HepG2 (cell line): Measurements from ENCODE around the gene BACH1. TPM values are rescaled to one million over a fixed set of nuclear protein-coding genes. Genes with fewer than 3 reads are reported as not detected.

Experiments
- ATAC-seq: fragments of 200-7000 bp; cut with Tn5 transposase; 3 replicates; pipeline ENCODE4 v1.9.1; 2020; ENCODE audit warnings: mild to moderate bottlenecking, moderate library complexity
- BruUV-seq: library from RNA; stranded (reverse); fragments of 400-500 nt; replicated peaks from 2 replicates; lab custom pipeline; 2021; lab: Mats Ljungman, UMichigan
- CTCF ChIA-PET: fragments of 300-600 bp; formaldehyde crosslinking; extraction: SDS; loops from one replicate; lab custom pipeline; 2021; ENCODE audit warnings: low total read pairs, inconsistent platforms, low intra/inter-chr PET ratio; lab: Yijun Ruan, JAX
- POLR2A ChIA-PET: fragments of 350-600 bp; sonication (Branson Sonifier 250); formaldehyde crosslinking; loops from one replicate; lab custom pipeline; 2020; ENCODE audit warnings: antibody characterized with exemption, inconsistent platforms; lab: Yijun Ruan, JAX
- DNase-seq: peaks from one replicate; pipeline ENCODE4 v3.0.0-alpha.2; 2015; ENCODE audit warnings: low spot score
- FAIRE-seq: peaks from 3 replicates; lab custom pipeline; 2011; peaks lifted over from hg19 to GRCh38; lab: Jason Lieb, UNC
- H2AFZ ChIP-seq: one replicate; pipeline ENCODE4 v1.6.1; 2011; ENCODE audit warnings: low read length, inconsistent platforms
- H3K27ac ChIP-seq: fragments of 300-600 bp; 3 replicates; pipeline ENCODE4 v1.8.0; 2011; ENCODE audit warnings: mixed run types, mild to moderate bottlenecking, mixed read lengths, low read length, inconsistent platforms; ENCODE audit not compliant: insufficient read depth; ENCODE audit errors: extremely low read length
- H3K27me3 ChIP-seq, 2 experiments: fragments of 200-600 bp in 1 of 2; 2 replicates in 1 of 2; 3 replicates in 1 of 2; pipeline versions ENCODE4 v1.6.0 to v1.8.0; 2011; ENCODE audit warnings: low read length in 2 of 2, mild to moderate bottlenecking in 2 of 2, moderate library complexity in 2 of 2, inconsistent platforms in 1 of 2; ENCODE audit not compliant: insufficient read depth in 2 of 2, control insufficient read depth in 1 of 2
- H3K36me3 ChIP-seq, 2 experiments: fragments of 200-600 bp in 1 of 2; replicated peaks in 1 of 2; 2 replicates in 1 of 2; 3 replicates in 1 of 2; pipeline versions ENCODE4 v1.5.1 to v1.8.0; 2011; ENCODE audit warnings: low read length in 2 of 2, inconsistent platforms in 1 of 2; ENCODE audit not compliant: insufficient read depth in 2 of 2, control insufficient read depth in 1 of 2
- H3K4me1 ChIP-seq: 2 replicates; pipeline ENCODE4 v1.5.1; 2012; ENCODE audit warnings: low read length, inconsistent platforms; ENCODE audit not compliant: insufficient read depth
- H3K4me2 ChIP-seq: 2 replicates; pipeline ENCODE4 v1.6.0; 2011; ENCODE audit warnings: low read depth, low read length, inconsistent platforms
- H3K4me3 ChIP-seq, 3 experiments: fragments of 200-600 bp in 1 of 3; sonication (generic), shearing (Covaris generic) in 1 of 3; replicated peaks in 1 of 3; 2 replicates each; pipeline ENCODE4 v1.5.1; 2011 to 2016; ENCODE audit warnings: low read length in 3 of 3, inconsistent platforms in 2 of 3, low read depth in 2 of 3, mild to moderate bottlenecking in 2 of 3, control low read depth in 1 of 3, mixed read lengths in 1 of 3; ENCODE audit not compliant: insufficient read depth in 1 of 3
- H3K79me2 ChIP-seq: one replicate; pipeline ENCODE4 v1.6.1; 2011; ENCODE audit warnings: low read length, inconsistent platforms; ENCODE audit not compliant: insufficient read depth
- H3K9ac ChIP-seq: 2 replicates; pipeline ENCODE4 v1.6.0; 2011; ENCODE audit warnings: mild to moderate bottlenecking, low read depth, low read length, inconsistent platforms; ENCODE audit not compliant: insufficient read depth
- H3K9me3 ChIP-seq: 2 replicates; pipeline ENCODE4 v1.5.1; 2012; ENCODE audit warnings: mild to moderate bottlenecking, low read length
- H4K20me1 ChIP-seq: 2 replicates; pipeline ENCODE4 v1.6.0; 2011; ENCODE audit warnings: inconsistent platforms, mild to moderate bottlenecking, low read length, moderate library complexity; ENCODE audit not compliant: insufficient read depth
- DMAP1 ChIP-seq: IDR thresholded peaks from 2 replicates; pipeline ENCODE4 v1.6.1; 2016
- EP300 ChIP-seq, 3 experiments: sonication (generic) in 1 of 3; formaldehyde crosslinking in 1 of 3; IDR thresholded peaks; 2 replicates each; pipeline versions ENCODE4 v1.5.1 to v1.6.1; 2011 to 2020; ENCODE audit warnings: low read depth in 2 of 3, low read length in 2 of 3, borderline replicate concordance in 1 of 3, improper control_type of control experiment in 1 of 3, mild to moderate bottlenecking in 1 of 3, missing genetic modification reagents in 1 of 3, moderate library complexity in 1 of 3
- HOXA3 ChIP-seq: sonication (generic); formaldehyde crosslinking; IDR thresholded peaks from 2 replicates; pipeline ENCODE4 v1.5.0; 2020; ENCODE audit warnings: missing genetic modification reagents
- MIER3 ChIP-seq: IDR thresholded peaks from 2 replicates; pipeline ENCODE4 v1.6.1; 2016; ENCODE audit warnings: missing compliant biosample characterization, borderline replicate concordance
- SMC3 ChIP-seq: IDR thresholded peaks from 2 replicates; pipeline ENCODE4 v1.6.1; 2011; ENCODE audit warnings: low read length, improper control_type of control experiment
- SOX5 ChIP-seq: IDR thresholded peaks from 2 replicates; pipeline ENCODE4 v1.6.1; 2016; ENCODE audit warnings: borderline replicate concordance
- TCF7 ChIP-seq: sonication (generic); IDR thresholded peaks from 2 replicates; pipeline ENCODE4 v1.6.1; 2016; ENCODE audit warnings: antibody characterized with exemption, low read depth
- TEAD2 ChIP-seq: sonication (generic); formaldehyde crosslinking; IDR thresholded peaks from 2 replicates; pipeline ENCODE4 v1.9.0; 2021; ENCODE audit warnings: missing genetic modification reagents
- ZNF224 ChIP-seq: sonication (generic); formaldehyde crosslinking; IDR thresholded peaks from 2 replicates; pipeline ENCODE4 v1.5.0; 2020; ENCODE audit warnings: mild to moderate bottlenecking, missing genetic modification reagents
- ZNF354B ChIP-seq: sonication (generic); formaldehyde crosslinking; IDR thresholded peaks from 2 replicates; pipeline ENCODE4 v1.8.0; 2022; ENCODE audit warnings: mild to moderate bottlenecking, missing genetic modification reagents
- ZNF607 ChIP-seq: sonication (generic); formaldehyde crosslinking; IDR thresholded peaks from 2 replicates; pipeline ENCODE4 v1.5.1; 2020; ENCODE audit warnings: missing genetic modification reagents, mild to moderate bottlenecking, borderline replicate concordance
- ZNF670 ChIP-seq: sonication (generic); formaldehyde crosslinking; IDR thresholded peaks from 2 replicates; pipeline ENCODE4 v1.8.0; 2022; ENCODE audit warnings: mild to moderate bottlenecking, missing genetic modification reagents, borderline replicate concordance
- whole genome bisulfite sequencing: methylation state at CpG from one replicate; pipeline ENCODE4 v1.1.6; 2017; ENCODE audit warnings: low lambda C conversion rate; 5-methylcytosine and 5-hydroxymethylcytosine counted together
- in situ Hi-C: cut with HindIII; loops from 2 replicates; pipeline ENCODE4 v1.10.0; 2017; ENCODE audit warnings: low pct_unique_long_range_greater_than_20kb; ENCODE audit not compliant: extremely low pct_ligation_motif_present
- intact Hi-C: fragments of 100-400 bp; cut with micrococcal nuclease; formaldehyde crosslinking; loops from one replicate; pipeline ENCODE4 v1.10.0; 2022; ENCODE audit not compliant: unreplicated experiment
- polyA plus RNA-seq, 8 experiments: library from polyadenylated mRNA; depleted of rRNA in 3 of 8; stranded (reverse) in 7 of 8; unstranded in 1 of 8; fragments of >200 nt; fragmentation: Illumina TruSeq in 4 of 8; extraction: Trizol in 4 of 8; gene quantifications; 2 replicates each; pipeline versions ENCODE4 v1.2.1 to v1.2.3, GENCODE V29; 2011 to 2016; ENCODE audit warnings: low read depth in 4 of 8, missing spikeins in 1 of 8, mixed read lengths in 1 of 8; ENCODE audit not compliant: insufficient read depth in 1 of 8
- total RNA-seq, 5 experiments: library from RNA; depleted of rRNA; stranded (reverse); fragments of >200 nt; fragmentation: Illumina TruSeq; extraction: Trizol; gene quantifications; 2 replicates each; pipeline ENCODE4 v1.2.3, GENCODE V29; 2016; ENCODE audit warnings: low read depth in 1 of 5
- TF ChIP-seq, protein P1 (sequence below): sonication (generic); formaldehyde crosslinking; IDR thresholded peaks from 2 replicates; pipeline ENCODE4 v1.4.0; 2020; ENCODE audit warnings: missing genetic modification reagents
- TF ChIP-seq, protein P2 (sequence below): sonication (generic); formaldehyde crosslinking; IDR thresholded peaks from 2 replicates; pipeline ENCODE4 v1.4.0; 2020; ENCODE audit warnings: mild to moderate bottlenecking, missing genetic modification reagents
- TF ChIP-seq, protein P3 (sequence below): sonication (generic); formaldehyde crosslinking; IDR thresholded peaks from 2 replicates; pipeline ENCODE4 v1.9.0; 2022; ENCODE audit warnings: missing genetic modification reagents, mild to moderate bottlenecking, borderline replicate concordance

Gene BACH1
- total and polyA plus RNA-seq, 2 of the 13 experiments (the other 11 are each of a cell fraction or from before 2014, with no cell fraction given): 16.5 to 51.7 TPM

DNA sequence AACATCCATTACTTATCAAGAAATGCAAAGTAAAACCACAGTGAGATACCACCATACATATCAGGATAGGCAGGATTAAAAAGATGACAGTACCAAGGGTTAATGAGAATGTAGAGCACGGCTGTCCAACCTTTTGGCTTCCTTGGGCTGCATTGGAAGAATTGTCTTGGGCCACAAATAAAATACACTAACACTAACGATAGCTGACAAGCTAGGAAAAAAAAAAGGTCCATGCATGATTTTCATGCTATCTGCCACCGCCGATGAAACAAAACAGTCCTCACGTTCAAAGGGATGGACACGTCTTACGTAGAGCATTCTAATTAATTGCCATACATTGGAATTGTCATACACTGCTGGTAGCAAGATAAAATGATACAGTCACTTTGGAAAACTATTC lies 14.3 kb downstream of the BACH1 start:
- no TSS peak for BruUV-seq
- POLR2A ChIA-PET: no interaction called here
- H3K4me2 ChIP-seq: no peak overlapping the region
- TF ChIP-seq TEAD2 (CRISPR knock-in tag) (no peak), ZNF354B (no peak), HOXA3 (CRISPR knock-in tag) (no peak), SMC3 (no peak), SOX5 (CRISPR knock-in tag) (no peak), ZNF224 (CRISPR knock-in tag) (no peak), TCF7 (no peak), ZNF607 (CRISPR knock-in tag) (no peak), DMAP1 (no peak), MIER3 (CRISPR knock-in tag) (no peak), ZNF670 (CRISPR knock-in tag) (no peak), EP300 (IDR thresholded peaks at IDR 0.05; ENCODE audit: low read depth in 2 of 2, low read length in 2 of 2) (no peak), EP300 (CRISPR knock-in tag; IDR thresholded peaks at IDR 0.05; ENCODE audit: borderline replicate concordance) (no peak)
- TF ChIP-seq, protein P1, sequence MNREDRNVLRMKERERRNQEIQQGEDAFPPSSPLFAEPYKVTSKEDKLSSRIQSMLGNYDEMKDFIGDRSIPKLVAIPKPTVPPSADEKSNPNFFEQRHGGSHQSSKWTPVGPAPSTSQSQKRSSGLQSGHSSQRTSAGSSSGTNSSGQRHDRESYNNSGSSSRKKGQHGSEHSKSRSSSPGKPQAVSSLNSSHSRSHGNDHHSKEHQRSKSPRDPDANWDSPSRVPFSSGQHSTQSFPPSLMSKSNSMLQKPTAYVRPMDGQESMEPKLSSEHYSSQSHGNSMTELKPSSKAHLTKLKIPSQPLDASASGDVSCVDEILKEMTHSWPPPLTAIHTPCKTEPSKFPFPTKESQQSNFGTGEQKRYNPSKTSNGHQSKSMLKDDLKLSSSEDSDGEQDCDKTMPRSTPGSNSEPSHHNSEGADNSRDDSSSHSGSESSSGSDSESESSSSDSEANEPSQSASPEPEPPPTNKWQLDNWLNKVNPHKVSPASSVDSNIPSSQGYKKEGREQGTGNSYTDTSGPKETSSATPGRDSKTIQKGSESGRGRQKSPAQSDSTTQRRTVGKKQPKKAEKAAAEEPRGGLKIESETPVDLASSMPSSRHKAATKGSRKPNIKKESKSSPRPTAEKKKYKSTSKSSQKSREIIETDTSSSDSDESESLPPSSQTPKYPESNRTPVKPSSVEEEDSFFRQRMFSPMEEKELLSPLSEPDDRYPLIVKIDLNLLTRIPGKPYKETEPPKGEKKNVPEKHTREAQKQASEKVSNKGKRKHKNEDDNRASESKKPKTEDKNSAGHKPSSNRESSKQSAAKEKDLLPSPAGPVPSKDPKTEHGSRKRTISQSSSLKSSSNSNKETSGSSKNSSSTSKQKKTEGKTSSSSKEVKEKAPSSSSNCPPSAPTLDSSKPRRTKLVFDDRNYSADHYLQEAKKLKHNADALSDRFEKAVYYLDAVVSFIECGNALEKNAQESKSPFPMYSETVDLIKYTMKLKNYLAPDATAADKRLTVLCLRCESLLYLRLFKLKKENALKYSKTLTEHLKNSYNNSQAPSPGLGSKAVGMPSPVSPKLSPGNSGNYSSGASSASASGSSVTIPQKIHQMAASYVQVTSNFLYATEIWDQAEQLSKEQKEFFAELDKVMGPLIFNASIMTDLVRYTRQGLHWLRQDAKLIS: no peak
- TF ChIP-seq, protein P2, sequence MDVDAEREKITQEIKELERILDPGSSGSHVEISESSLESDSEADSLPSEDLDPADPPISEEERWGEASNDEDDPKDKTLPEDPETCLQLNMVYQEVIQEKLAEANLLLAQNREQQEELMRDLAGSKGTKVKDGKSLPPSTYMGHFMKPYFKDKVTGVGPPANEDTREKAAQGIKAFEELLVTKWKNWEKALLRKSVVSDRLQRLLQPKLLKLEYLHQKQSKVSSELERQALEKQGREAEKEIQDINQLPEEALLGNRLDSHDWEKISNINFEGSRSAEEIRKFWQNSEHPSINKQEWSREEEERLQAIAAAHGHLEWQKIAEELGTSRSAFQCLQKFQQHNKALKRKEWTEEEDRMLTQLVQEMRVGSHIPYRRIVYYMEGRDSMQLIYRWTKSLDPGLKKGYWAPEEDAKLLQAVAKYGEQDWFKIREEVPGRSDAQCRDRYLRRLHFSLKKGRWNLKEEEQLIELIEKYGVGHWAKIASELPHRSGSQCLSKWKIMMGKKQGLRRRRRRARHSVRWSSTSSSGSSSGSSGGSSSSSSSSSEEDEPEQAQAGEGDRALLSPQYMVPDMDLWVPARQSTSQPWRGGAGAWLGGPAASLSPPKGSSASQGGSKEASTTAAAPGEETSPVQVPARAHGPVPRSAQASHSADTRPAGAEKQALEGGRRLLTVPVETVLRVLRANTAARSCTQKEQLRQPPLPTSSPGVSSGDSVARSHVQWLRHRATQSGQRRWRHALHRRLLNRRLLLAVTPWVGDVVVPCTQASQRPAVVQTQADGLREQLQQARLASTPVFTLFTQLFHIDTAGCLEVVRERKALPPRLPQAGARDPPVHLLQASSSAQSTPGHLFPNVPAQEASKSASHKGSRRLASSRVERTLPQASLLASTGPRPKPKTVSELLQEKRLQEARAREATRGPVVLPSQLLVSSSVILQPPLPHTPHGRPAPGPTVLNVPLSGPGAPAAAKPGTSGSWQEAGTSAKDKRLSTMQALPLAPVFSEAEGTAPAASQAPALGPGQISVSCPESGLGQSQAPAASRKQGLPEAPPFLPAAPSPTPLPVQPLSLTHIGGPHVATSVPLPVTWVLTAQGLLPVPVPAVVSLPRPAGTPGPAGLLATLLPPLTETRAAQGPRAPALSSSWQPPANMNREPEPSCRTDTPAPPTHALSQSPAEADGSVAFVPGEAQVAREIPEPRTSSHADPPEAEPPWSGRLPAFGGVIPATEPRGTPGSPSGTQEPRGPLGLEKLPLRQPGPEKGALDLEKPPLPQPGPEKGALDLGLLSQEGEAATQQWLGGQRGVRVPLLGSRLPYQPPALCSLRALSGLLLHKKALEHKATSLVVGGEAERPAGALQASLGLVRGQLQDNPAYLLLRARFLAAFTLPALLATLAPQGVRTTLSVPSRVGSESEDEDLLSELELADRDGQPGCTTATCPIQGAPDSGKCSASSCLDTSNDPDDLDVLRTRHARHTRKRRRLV (CRISPR knock-in tag): no peak
- TF ChIP-seq, protein P3, sequence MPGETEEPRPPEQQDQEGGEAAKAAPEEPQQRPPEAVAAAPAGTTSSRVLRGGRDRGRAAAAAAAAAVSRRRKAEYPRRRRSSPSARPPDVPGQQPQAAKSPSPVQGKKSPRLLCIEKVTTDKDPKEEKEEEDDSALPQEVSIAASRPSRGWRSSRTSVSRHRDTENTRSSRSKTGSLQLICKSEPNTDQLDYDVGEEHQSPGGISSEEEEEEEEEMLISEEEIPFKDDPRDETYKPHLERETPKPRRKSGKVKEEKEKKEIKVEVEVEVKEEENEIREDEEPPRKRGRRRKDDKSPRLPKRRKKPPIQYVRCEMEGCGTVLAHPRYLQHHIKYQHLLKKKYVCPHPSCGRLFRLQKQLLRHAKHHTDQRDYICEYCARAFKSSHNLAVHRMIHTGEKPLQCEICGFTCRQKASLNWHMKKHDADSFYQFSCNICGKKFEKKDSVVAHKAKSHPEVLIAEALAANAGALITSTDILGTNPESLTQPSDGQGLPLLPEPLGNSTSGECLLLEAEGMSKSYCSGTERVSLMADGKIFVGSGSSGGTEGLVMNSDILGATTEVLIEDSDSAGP: no peak

More for the DNA sequence above, 14.3 kb downstream of the BACH1 start:
- FAIRE-seq (no peak), ATAC-seq (no peak), DNase-seq (no peak)
- Histone ChIP-seq H3K79me2 (peaks cover 100% of the 10 kb centered on the region), H3K9ac (no peak overlapping the region), H3K4me3 (no peak overlapping the region), H2AFZ (no peak overlapping the region), H4K20me1 (peaks cover 67% of the 10 kb centered on the region), H3K36me3 (peaks cover 0 to 8% of the 10 kb centered on the region in 2 experiments; a peak in 1 of 5 replicates), H3K9me3 (peaks cover 4% of the 10 kb centered on the region; the same call in 1 of the 2 replicates), H3K4me1 (peaks cover 27% of the 10 kb centered on the region), H3K27me3 (no peaks in the 10 kb centered on the region), H3K27ac (no peak overlapping the region)
- CTCF ChIA-PET: no interaction called here
- in situ Hi-C loops: no loop called here
- 77% methylated on average over 7 of the region's 7 CpGs for WGBS
- intact Hi-C loops: no loop called here
